ENCODE results near the gene GLRA1.

GLRA1 gene

DNA sequence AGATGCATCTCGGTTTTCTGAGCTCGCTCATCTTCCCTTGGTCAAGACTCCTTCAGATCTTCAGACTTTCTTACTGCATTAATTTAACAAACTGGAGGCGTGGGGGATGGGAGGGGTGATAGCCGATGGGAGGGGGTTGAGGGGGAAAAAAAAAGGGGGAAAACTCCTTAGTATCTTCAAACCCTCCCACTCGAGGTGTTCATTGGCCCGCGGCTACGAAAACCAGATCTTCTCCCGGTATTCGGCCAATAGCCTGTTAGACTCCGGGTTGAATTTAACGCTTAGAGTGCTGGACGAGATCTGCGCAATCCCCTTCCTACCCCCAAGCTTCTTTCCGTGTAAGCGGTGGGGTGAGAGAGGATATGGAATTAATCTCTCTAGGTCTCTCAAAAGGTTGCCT is 689 bp upstream of the GLRA1 start:
- TF ChIP-seq POLR2AphosphoS5 (IDR thresholded peaks at IDR 0.05; ENCODE audit: low read depth, low read length), result no peak
- no peak for TF ChIP-seq TAF1 (IDR thresholded peaks at IDR 0.05; ENCODE audit: low read depth, low read length)
- no peak for TF ChIP-seq POLR2A (IDR thresholded peaks at IDR 0.05; ENCODE audit: low read depth, low read length)
- TF ChIP-seq SPI1 (IDR thresholded peaks at IDR 0.05; ENCODE audit: low read depth, low read length), result no peak
- TF ChIP-seq PAX5 (IDR thresholded peaks at IDR 0.05; ENCODE audit: insufficient read depth, low read length, severe bottlenecking), result no peak
- TF ChIP-seq POU2F2 (IDR thresholded peaks at IDR 0.05; ENCODE audit: low read depth, low read length), result no peak
- no peak for FAIRE-seq
- no peak for DNase-seq (ENCODE audit: insufficient read length, low spot score)

DNA sequence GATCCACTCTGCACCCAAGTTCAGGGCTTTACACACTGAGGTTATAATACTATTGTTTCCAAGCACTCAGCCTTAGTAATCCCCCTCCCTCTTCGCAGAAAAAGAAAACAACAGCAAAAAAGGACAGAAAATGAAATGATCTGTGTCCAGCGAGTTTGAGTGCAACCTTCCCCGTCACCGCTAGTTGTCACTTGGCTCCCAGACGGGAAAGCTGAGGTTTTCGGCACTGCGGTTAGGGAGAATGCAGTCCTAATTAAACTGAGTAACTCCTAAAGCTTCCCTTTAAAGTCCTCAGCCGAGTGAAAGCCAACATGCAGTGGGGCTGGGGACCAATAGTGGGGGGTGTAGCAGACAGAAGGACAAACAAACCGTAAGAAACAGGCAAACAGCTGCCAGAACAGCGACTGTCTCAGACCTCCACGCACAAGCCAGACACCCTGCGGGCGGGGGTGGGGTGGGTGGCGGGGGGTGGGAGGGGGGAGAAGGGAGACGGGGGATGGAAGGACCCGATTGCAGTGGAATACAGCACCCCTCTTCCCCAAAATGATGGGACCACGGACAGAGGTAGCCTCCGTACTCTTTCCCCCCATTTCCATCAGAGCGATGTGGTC is 680 bp downstream of the GLRA1 start:
- no peak for FAIRE-seq
- TF ChIP-seq POLR2AphosphoS5 (IDR thresholded peaks at IDR 0.05; ENCODE audit: low read depth, low read length) (no peak), POLR2A (IDR thresholded peaks at IDR 0.05; ENCODE audit: low read depth, low read length) (no peak), PAX5 (IDR thresholded peaks at IDR 0.05; ENCODE audit: insufficient read depth, low read length, severe bottlenecking) (no peak), POU2F2 (IDR thresholded peaks at IDR 0.05; ENCODE audit: low read depth, low read length) (no peak), SPI1 (IDR thresholded peaks at IDR 0.05; ENCODE audit: low read depth, low read length) (no peak), TAF1 (IDR thresholded peaks at IDR 0.05; ENCODE audit: low read depth, low read length) (no peak)
- no peak for DNase-seq (ENCODE audit: insufficient read length, low spot score)

DNA sequence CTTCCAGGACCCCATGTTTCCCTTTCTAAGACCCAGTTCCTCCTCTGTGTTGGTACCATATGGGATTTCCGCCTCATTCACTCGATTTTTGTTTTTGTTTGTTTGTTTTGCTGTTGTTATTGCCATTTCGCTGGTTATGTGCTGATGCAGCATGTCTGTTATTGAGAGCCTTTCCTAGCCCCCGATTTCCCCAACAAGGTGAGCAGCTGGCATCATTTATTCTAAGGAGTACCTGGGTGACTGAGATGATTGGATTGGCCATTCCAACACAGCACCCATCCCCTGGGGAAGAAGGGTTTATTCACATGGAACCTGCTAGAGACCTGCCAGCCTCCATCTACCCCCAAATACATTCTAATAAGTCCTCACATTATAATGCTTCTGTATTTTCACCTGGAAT is 2.7 kb downstream of the GLRA1 start:
- no peak for FAIRE-seq
- no peak for TF ChIP-seq POU2F2 (IDR thresholded peaks at IDR 0.05; ENCODE audit: low read depth, low read length)
- no peak for TF ChIP-seq SPI1 (IDR thresholded peaks at IDR 0.05; ENCODE audit: low read depth, low read length)
- TF ChIP-seq POLR2AphosphoS5 (IDR thresholded peaks at IDR 0.05; ENCODE audit: low read depth, low read length), result no peak
- TF ChIP-seq POLR2A (IDR thresholded peaks at IDR 0.05; ENCODE audit: low read depth, low read length), result no peak
- no peak for TF ChIP-seq TAF1 (IDR thresholded peaks at IDR 0.05; ENCODE audit: low read depth, low read length)
- TF ChIP-seq PAX5 (IDR thresholded peaks at IDR 0.05; ENCODE audit: insufficient read depth, low read length, severe bottlenecking), result no peak
- no peak for DNase-seq (ENCODE audit: insufficient read length, low spot score)

DNA sequence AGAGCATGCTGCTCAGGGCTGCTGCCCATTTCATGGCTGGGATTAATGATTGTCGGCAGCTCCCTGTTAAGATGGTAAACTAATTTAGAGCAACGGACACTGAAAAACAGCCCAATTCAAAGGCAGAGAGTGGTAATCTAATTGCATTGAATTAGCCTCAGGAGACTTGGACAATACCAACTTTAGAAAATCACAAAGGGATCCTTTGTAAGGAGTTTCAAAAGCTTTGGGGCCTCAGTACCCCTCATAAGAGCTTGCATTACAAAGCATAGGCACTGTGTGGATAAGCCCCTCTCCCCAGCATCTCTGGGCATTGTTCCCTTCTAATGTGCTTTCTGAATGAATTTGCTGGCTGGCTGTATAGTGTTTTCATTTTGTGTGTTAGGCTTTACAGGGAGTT is 6.7 kb downstream of the GLRA1 start:
- DNase-seq (ENCODE audit: insufficient read length, low spot score) (no peak), FAIRE-seq (no peak)

DNA sequence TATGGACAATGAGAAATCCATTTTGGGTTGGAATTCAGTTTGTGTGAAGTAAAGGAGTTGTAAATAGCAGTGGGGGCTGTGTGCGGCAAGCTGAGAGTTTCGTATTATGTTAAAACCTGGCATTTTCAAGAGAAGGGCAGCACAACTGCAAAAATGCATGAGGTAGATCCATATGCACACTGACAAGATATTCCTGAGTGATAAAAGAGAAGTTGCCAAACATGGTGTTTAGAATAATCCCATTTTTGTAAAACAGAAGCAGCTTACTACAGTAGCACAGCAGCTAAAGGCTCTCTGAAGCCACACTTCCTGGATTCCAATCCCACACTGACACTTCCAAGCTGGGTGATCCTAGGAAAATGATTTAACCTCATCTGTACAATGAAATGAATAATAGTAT is 11.2 kb downstream of the GLRA1 start:
- FAIRE-seq, result no peak

More for the DNA sequence above, 6.7 kb downstream of the GLRA1 start:
- TF ChIP-seq PAX5 (IDR thresholded peaks at IDR 0.05; ENCODE audit: insufficient read depth, low read length, severe bottlenecking) (no peak), SPI1 (IDR thresholded peaks at IDR 0.05; ENCODE audit: low read depth, low read length) (no peak), POLR2AphosphoS5 (IDR thresholded peaks at IDR 0.05; ENCODE audit: low read depth, low read length) (no peak), POU2F2 (IDR thresholded peaks at IDR 0.05; ENCODE audit: low read depth, low read length) (no peak), TAF1 (IDR thresholded peaks at IDR 0.05; ENCODE audit: low read depth, low read length) (no peak), POLR2A (IDR thresholded peaks at IDR 0.05; ENCODE audit: low read depth, low read length) (no peak)

DNA sequence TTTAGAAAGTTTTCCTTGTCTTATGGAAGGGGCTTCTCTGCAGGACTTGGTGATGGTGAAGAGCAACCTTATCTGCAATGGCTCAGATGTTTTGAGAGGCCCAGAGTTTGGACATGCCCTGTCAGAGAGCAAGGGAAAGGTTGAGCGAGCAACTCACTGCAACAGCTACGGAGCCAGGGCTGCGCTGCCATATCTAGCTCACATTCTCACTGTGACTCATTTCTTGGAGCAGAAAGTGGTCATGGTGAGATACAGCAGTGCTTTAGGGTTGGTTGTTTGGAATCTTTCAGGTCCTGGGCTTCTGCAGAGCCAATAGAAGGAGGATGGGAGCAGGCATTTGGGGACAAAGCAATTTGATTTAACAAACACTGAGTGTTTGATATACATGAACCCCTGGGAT is 12.3 kb downstream of the GLRA1 start:
- no peak for TF ChIP-seq POU2F2 (IDR thresholded peaks at IDR 0.05; ENCODE audit: low read depth, low read length)
- no peak for TF ChIP-seq TAF1 (IDR thresholded peaks at IDR 0.05; ENCODE audit: low read depth, low read length)
- no peak for TF ChIP-seq POLR2AphosphoS5 (IDR thresholded peaks at IDR 0.05; ENCODE audit: low read depth, low read length)
- FAIRE-seq (no peak), DNase-seq (ENCODE audit: insufficient read length, low spot score) (no peak)

More for the DNA sequence above, 11.2 kb downstream of the GLRA1 start:
- TF ChIP-seq POLR2AphosphoS5 (IDR thresholded peaks at IDR 0.05; ENCODE audit: low read depth, low read length) (no peak), TAF1 (IDR thresholded peaks at IDR 0.05; ENCODE audit: low read depth, low read length) (no peak), PAX5 (IDR thresholded peaks at IDR 0.05; ENCODE audit: insufficient read depth, low read length, severe bottlenecking) (no peak), SPI1 (IDR thresholded peaks at IDR 0.05; ENCODE audit: low read depth, low read length) (no peak), POU2F2 (IDR thresholded peaks at IDR 0.05; ENCODE audit: low read depth, low read length) (no peak), POLR2A (IDR thresholded peaks at IDR 0.05; ENCODE audit: low read depth, low read length) (no peak)
- DNase-seq (ENCODE audit: insufficient read length, low spot score), result no peak

DNA sequence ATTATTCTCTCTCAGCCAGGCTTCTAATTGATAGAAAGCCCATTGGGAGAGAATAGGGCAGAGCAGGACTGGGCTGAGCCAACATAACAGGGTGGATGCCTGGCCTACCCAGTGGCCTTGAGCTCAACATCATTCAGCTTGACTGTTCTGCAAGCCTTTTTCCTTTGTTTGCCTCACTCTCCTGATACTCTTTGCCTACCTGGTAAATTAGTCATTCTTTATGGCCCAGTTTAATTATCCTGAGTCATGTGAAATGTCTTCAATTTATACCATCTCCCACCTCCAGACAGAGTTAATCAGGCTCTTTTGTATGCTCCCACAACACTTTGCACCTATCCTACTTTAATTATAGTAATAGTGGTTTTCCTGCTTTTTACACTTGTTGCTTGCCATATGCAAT is 13.6 kb downstream of the GLRA1 start:
- TF ChIP-seq POLR2AphosphoS5 (IDR thresholded peaks at IDR 0.05; ENCODE audit: low read depth, low read length) (no peak), SPI1 (IDR thresholded peaks at IDR 0.05; ENCODE audit: low read depth, low read length) (no peak)
- DNase-seq (ENCODE audit: insufficient read length, low spot score) (no peak), FAIRE-seq (no peak)

DNA sequence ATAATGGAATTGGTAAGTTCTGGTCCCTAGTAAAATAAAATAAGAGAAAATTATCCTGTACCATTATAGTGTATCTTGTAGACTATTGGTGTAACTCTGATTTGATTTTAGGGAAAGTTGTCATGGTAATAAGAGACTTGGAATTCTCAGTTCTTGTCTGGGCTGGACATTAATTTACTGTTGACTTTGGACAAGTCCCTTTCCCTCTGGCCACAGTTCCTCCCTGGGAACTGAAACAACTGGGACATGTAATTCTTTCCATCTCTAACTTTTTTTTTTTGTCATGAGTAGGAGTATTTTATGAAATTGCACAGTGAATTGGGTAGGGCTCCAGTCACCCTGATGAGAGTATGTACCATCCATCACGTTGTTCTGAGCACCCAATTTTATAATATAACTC is 15.0 kb downstream of the GLRA1 start:
- no peak for FAIRE-seq

DNA sequence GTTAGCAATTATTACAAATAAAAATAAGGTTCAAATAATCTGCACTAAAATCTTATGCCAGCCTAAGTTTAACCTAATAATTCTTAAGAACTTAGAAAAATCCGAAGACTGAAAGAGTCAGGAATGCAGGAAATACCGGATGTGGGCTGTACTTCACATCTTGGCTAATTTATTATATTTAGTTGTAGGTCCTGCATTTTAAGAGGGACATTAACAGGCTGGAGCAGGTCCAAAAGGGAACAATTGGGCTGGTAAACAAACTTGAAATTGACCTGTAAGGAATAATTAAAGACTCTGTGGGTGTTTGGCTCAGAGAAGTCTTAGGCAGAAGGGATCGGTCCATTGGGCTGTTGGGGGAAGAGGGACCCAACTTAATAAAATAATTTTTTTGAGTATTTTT is 18.4 kb downstream of the GLRA1 start:
- DNase-seq (ENCODE audit: insufficient read length, low spot score), result no peak
- TF ChIP-seq POLR2AphosphoS5 (IDR thresholded peaks at IDR 0.05; ENCODE audit: low read depth, low read length) (no peak), POLR2A (IDR thresholded peaks at IDR 0.05; ENCODE audit: low read depth, low read length) (no peak), POU2F2 (IDR thresholded peaks at IDR 0.05; ENCODE audit: low read depth, low read length) (no peak), SPI1 (IDR thresholded peaks at IDR 0.05; ENCODE audit: low read depth, low read length) (no peak), TAF1 (IDR thresholded peaks at IDR 0.05; ENCODE audit: low read depth, low read length) (no peak), PAX5 (IDR thresholded peaks at IDR 0.05; ENCODE audit: insufficient read depth, low read length, severe bottlenecking) (no peak)
- FAIRE-seq, result no peak

More for the DNA sequence above, 15.0 kb downstream of the GLRA1 start:
- DNase-seq (ENCODE audit: insufficient read length, low spot score), result no peak
- TF ChIP-seq TAF1 (IDR thresholded peaks at IDR 0.05; ENCODE audit: low read depth, low read length) (no peak), POLR2A (IDR thresholded peaks at IDR 0.05; ENCODE audit: low read depth, low read length) (no peak), POU2F2 (IDR thresholded peaks at IDR 0.05; ENCODE audit: low read depth, low read length) (no peak), PAX5 (IDR thresholded peaks at IDR 0.05; ENCODE audit: insufficient read depth, low read length, severe bottlenecking) (no peak), SPI1 (IDR thresholded peaks at IDR 0.05; ENCODE audit: low read depth, low read length) (no peak), POLR2AphosphoS5 (IDR thresholded peaks at IDR 0.05; ENCODE audit: low read depth, low read length) (no peak)

DNA sequence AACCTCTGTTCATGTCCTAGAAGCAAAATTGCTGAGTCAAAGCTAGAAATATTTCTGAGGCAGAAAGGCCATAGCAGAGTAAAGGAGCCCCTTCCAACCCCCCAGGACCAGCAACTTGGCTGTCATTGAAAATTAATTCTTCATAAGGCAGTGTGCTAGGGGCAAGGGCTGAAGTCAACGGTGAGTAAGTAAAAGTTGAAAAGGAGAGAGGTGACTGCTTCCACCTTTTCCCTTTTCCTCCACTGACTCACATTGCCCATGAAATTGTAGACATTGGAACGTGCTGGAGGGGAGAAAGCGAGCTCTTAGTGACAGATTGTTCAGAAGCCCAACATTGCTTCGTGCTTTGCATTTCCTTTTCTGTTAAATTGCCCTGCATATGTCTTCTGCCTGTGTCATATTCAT is 19.1 kb downstream of the GLRA1 start:
- no peak for FAIRE-seq
- no peak for TF ChIP-seq SPI1 (IDR thresholded peaks at IDR 0.05; ENCODE audit: low read depth, low read length)
- TF ChIP-seq POLR2A (IDR thresholded peaks at IDR 0.05; ENCODE audit: low read depth, low read length), result no peak
- DNase-seq (ENCODE audit: insufficient read length, low spot score), result no peak
